ENCODE results near the gene FMNL3. TPM values are rescaled to one million over a fixed set of nuclear protein-coding genes. Genes with fewer than 3 reads are reported as not detected.
A peak's percentile ranks its signal among the peaks of the same experiment; 100 is the strongest.
"Not testable (repeated sequence)": the region's sequence is repeated elsewhere in the genome, so short reads cannot be mapped to it uniquely, and the experiment has no call there.

Gene FMNL3
- total RNA-seq, 1 experiment from 2014 or later, result 5.6 TPM

- Histone ChIP-seq H3K4me3 (no peak overlapping the region), H3K27me3 (ENCODE audit: insufficient read depth, low read depth) (no peaks in the 10 kb centered on the region), H3K36me3 (ENCODE audit: low read depth) (no peaks in the 10 kb centered on the region), H3K79me2 (ENCODE audit: low read depth) (no peaks in the 10 kb centered on the region), H2AFZ (no peak overlapping the region), H3K27ac (peak overlapping the region; percentile 40; the same call in 1 of the 2 replicates), H4K20me1 (ENCODE audit: insufficient read depth) (no peaks in the 10 kb centered on the region), H3F3A (ENCODE audit: insufficient read depth, low read depth) (peaks cover 26% of the 10 kb centered on the region), H3K9me3 (ENCODE audit: insufficient read depth, low read depth) (peaks cover 12% of the 10 kb centered on the region), H3K4me1 (replicated peaks; ENCODE audit: insufficient read depth) (peaks cover 15% of the 10 kb centered on the region), H3K4me2 (no peak overlapping the region), H3K9me2 (ENCODE audit: insufficient read depth) (no peaks in the 10 kb centered on the region)
- no peak for TF ChIP-seq EZH2 (IDR thresholded peaks at IDR 0.05; ENCODE audit: low read depth)
- TF ChIP-seq CTCF (conservative IDR thresholded peaks at IDR 0.05), result no peak
- intact Hi-C loops (cut with micrococcal nuclease; ENCODE audit: unreplicated experiment), result no loop called here
- CTCF ChIA-PET, result no interaction called here
- peak in 1 of 2 experiments; percentile 86 for DNase-seq
- no TSS peak for BruUV-seq (replicated peaks)
- POLR2A ChIA-PET (ENCODE audit: unreplicated experiment), result interaction anchor here (0.6 kb wide), 1 partner anchor 90 kb away, joined by 3 read pairs; no protein-coding TSS in a partner anchor
Observed at GRCh38 chr12:49615725-49616124, 91.5 kb downstream of the FMNL3 start.

GRCh38 chr12:49612210-49612609 is 95.0 kb downstream of the FMNL3 start:
- Histone ChIP-seq H3K36me3 (ENCODE audit: low read depth) (no peaks in the 10 kb centered on the region), H3K27ac (no peak overlapping the region), H3K4me3 (no peak overlapping the region), H3K27me3 (ENCODE audit: insufficient read depth, low read depth) (no peaks in the 10 kb centered on the region), H3F3A (ENCODE audit: insufficient read depth, low read depth) (peaks cover 14% of the 10 kb centered on the region; the same call in 1 of the 2 replicates), H3K9me3 (ENCODE audit: insufficient read depth, low read depth) (peaks cover 12% of the 10 kb centered on the region), H3K4me2 (no peak overlapping the region), H4K20me1 (ENCODE audit: insufficient read depth) (no peaks in the 10 kb centered on the region), H3K4me1 (replicated peaks; ENCODE audit: insufficient read depth) (no peaks in the 10 kb centered on the region), H3K9me2 (ENCODE audit: insufficient read depth) (no peaks in the 10 kb centered on the region), H2AFZ (no peak overlapping the region), H3K79me2 (ENCODE audit: low read depth) (no peaks in the 10 kb centered on the region)
- no peak for DNase-seq
- no peak for TF ChIP-seq CTCF (conservative IDR thresholded peaks at IDR 0.05)
- TF ChIP-seq EZH2 (IDR thresholded peaks at IDR 0.05; ENCODE audit: low read depth), result no peak
- intact Hi-C loops (cut with micrococcal nuclease; ENCODE audit: unreplicated experiment), result no loop called here
- ChIA-PET POLR2A (ENCODE audit: unreplicated experiment) (no interaction called here), CTCF (no interaction called here)
- BruUV-seq (replicated peaks), result no TSS peak

GRCh38 chr12:49610785-49611184 is 96.4 kb downstream of the FMNL3 start:
- peaks cover 10% of the 10 kb centered on the region; the same call in 1 of the 2 replicates for H3F3A ChIP-seq (ENCODE audit: insufficient read depth, low read depth)
- H3K9me2 ChIP-seq (ENCODE audit: insufficient read depth); H2AFZ ChIP-seq; H3K4me2 ChIP-seq; H3K27ac ChIP-seq; H3K4me3 ChIP-seq; intact Hi-C loops (cut with micrococcal nuclease; ENCODE audit: unreplicated experiment); H3K4me1 ChIP-seq (replicated peaks; ENCODE audit: insufficient read depth); BruUV-seq (replicated peaks); H4K20me1 ChIP-seq (ENCODE audit: insufficient read depth); H3K36me3 ChIP-seq (ENCODE audit: low read depth); POLR2A ChIA-PET (ENCODE audit: unreplicated experiment); H3K9me3 ChIP-seq (ENCODE audit: insufficient read depth, low read depth); H3K79me2 ChIP-seq (ENCODE audit: low read depth); H3K27me3 ChIP-seq (ENCODE audit: insufficient read depth, low read depth); DNase-seq: not testable (repeated sequence)
- CTCF ChIA-PET, result interaction anchor here (0.6 to 0.7 kb wide), 2 partner anchors 228 to 480 kb away, joined by 5 to 6 read pairs; no protein-coding TSS in a partner anchor

GRCh38 chr12:49609875-49610154 is 97.4 kb downstream of the FMNL3 start:
- Histone ChIP-seq H3K4me2 (no peak overlapping the region), H3K9me2 (ENCODE audit: insufficient read depth) (no peaks in the 10 kb centered on the region), H3K4me3 (no peak overlapping the region), H3K4me1 (replicated peaks; ENCODE audit: insufficient read depth) (no peaks in the 10 kb centered on the region), H3K79me2 (ENCODE audit: low read depth) (no peaks in the 10 kb centered on the region), H3K27me3 (ENCODE audit: insufficient read depth, low read depth) (no peaks in the 10 kb centered on the region), H2AFZ (no peak overlapping the region), H3K36me3 (ENCODE audit: low read depth) (no peaks in the 10 kb centered on the region), H3K9me3 (ENCODE audit: insufficient read depth, low read depth) (no peaks in the 10 kb centered on the region; the same call in 1 of the 2 replicates), H3K27ac (no peak overlapping the region), H3F3A (ENCODE audit: insufficient read depth, low read depth) (peaks cover 5% of the 10 kb centered on the region; the same call in 1 of the 2 replicates), H4K20me1 (ENCODE audit: insufficient read depth) (no peaks in the 10 kb centered on the region)
- DNase-seq, result no peak
- CTCF ChIA-PET, result interaction anchor here (0.6 kb wide), 1 partner anchor 321 kb away, joined by 4 read pairs; no protein-coding TSS in a partner anchor
- POLR2A ChIA-PET (ENCODE audit: unreplicated experiment), result interaction anchor here (0.6 kb wide), 1 partner anchor 132 kb away, joined by 8 read pairs; the partner anchor contains the start of gene TMBIM6
- no TSS peak for BruUV-seq (replicated peaks)
- TF ChIP-seq CTCF (conservative IDR thresholded peaks at IDR 0.05) (no peak; the same call in 1 of the 2 replicates), EZH2 (IDR thresholded peaks at IDR 0.05; ENCODE audit: low read depth) (no peak)
- intact Hi-C loops (cut with micrococcal nuclease; ENCODE audit: unreplicated experiment), result no loop called here
